IPS-18a (cell line): ENCODE data around the gene KCNIP4.

ENCODE experiments used
- H3K27ac ChIP-seq: one replicate; pipeline ENCODE4 v1.5.1; 2013; ENCODE audit warnings: low read length
- H3K27me3 ChIP-seq: one replicate; pipeline ENCODE4 v1.6.1; 2013; ENCODE audit warnings: mild to moderate bottlenecking, low read length; ENCODE audit not compliant: control insufficient read depth, insufficient read depth
- H3K36me3 ChIP-seq: one replicate; pipeline ENCODE4 v1.6.1; 2013; ENCODE audit warnings: low read depth, low read length; ENCODE audit not compliant: control insufficient read depth
- H3K4me1 ChIP-seq: one replicate; pipeline ENCODE4 v1.6.1; 2013; ENCODE audit warnings: low read depth, low read length; ENCODE audit not compliant: control insufficient read depth
- H3K4me3 ChIP-seq: one replicate; pipeline ENCODE4 v1.5.1; 2013; ENCODE audit warnings: low read length
- H3K9ac ChIP-seq: one replicate; pipeline ENCODE4 v1.6.1; 2013; ENCODE audit warnings: mild to moderate bottlenecking, low read length, moderate library complexity
- H3K9me3 ChIP-seq: one replicate; pipeline ENCODE4 v1.6.1; 2013; ENCODE audit warnings: low read depth, low read length; ENCODE audit not compliant: control insufficient read depth

KCNIP4 gene

GRCh38 chr4:20684852-20685763 is 1263.5 kb downstream of the KCNIP4 start:
- Histone ChIP-seq H3K27me3 (no peaks in the 10 kb centered on the region), H3K36me3 (no peaks in the 10 kb centered on the region), H3K9me3 (no peaks in the 10 kb centered on the region), H3K9ac (no peak overlapping the region), H3K4me1 (no peaks in the 10 kb centered on the region), H3K27ac (no peak overlapping the region), H3K4me3 (no peak overlapping the region)

- Histone ChIP-seq H3K9me3 (no peaks in the 10 kb centered on the region), H3K36me3 (no peaks in the 10 kb centered on the region), H3K4me1 (no peaks in the 10 kb centered on the region), H3K9ac (no peak overlapping the region), H3K27ac (no peak overlapping the region), H3K27me3 (no peaks in the 10 kb centered on the region), H3K4me3 (no peak overlapping the region)
These were observed 1264.8 kb downstream of the KCNIP4 start for GRCh38 chr4:20683766-20684165.

GRCh38 chr4:20682853-20683252 is 1265.7 kb downstream of the KCNIP4 start:
- Histone ChIP-seq H3K27ac (no peak overlapping the region), H3K9me3 (no peaks in the 10 kb centered on the region), H3K36me3 (no peaks in the 10 kb centered on the region), H3K4me3 (no peak overlapping the region), H3K27me3 (no peaks in the 10 kb centered on the region), H3K9ac (no peak overlapping the region), H3K4me1 (no peaks in the 10 kb centered on the region)

- H3K4me3 ChIP-seq, result no peak overlapping the region
- peaks cover 8% of the 10 kb centered on the region for H3K4me1 ChIP-seq
- H3K36me3 ChIP-seq, result no peaks in the 10 kb centered on the region
- no peak overlapping the region for H3K27ac ChIP-seq
- H3K9ac ChIP-seq, result no peak overlapping the region
- H3K9me3 ChIP-seq, result no peaks in the 10 kb centered on the region
- H3K27me3 ChIP-seq, result no peaks in the 10 kb centered on the region
These were observed 1267.3 kb downstream of the KCNIP4 start for GRCh38 chr4:20681271-20681670.

- Histone ChIP-seq H3K27me3 (no peaks in the 10 kb centered on the region), H3K4me1 (peaks cover 10% of the 10 kb centered on the region), H3K9me3 (no peaks in the 10 kb centered on the region), H3K4me3 (no peak overlapping the region), H3K27ac (no peak overlapping the region), H3K36me3 (no peaks in the 10 kb centered on the region), H3K9ac (no peak overlapping the region)
These were observed 1267.8 kb downstream of the KCNIP4 start for GRCh38 chr4:20680736-20681135.

- Histone ChIP-seq H3K27me3 (no peaks in the 10 kb centered on the region), H3K27ac (no peak overlapping the region), H3K9me3 (no peaks in the 10 kb centered on the region), H3K9ac (no peak overlapping the region), H3K4me3 (no peak overlapping the region), H3K4me1 (peaks cover 10% of the 10 kb centered on the region), H3K36me3 (no peaks in the 10 kb centered on the region)
These were observed 1268.6 kb downstream of the KCNIP4 start for GRCh38 chr4:20679951-20680350.
